Esophagus muscularis mucosa (tissue), 3 donors: ENCODE measurements around the gene TMEM51.

Experiments
- CTCF ChIP-seq, 3 experiments: fragments of 200-600 bp in 2 of 3; fragments of 450-650 bp in 1 of 3; sonication (generic) in 2 of 3; IDR thresholded peaks; one replicate each; pipeline ENCODE4 v1.5.1; 2017 to 2019; ENCODE audit warnings: antibody characterized with exemption in 3 of 3, mild to moderate bottlenecking in 2 of 3, moderate library complexity in 1 of 3
- POLR2A ChIP-seq: fragments of 450-650 bp; IDR thresholded peaks from one replicate; pipeline ENCODE4 v1.6.1; 2017; ENCODE audit warnings: antibody characterized with exemption, moderate library complexity, mild to moderate bottlenecking, low read depth
- POLR2AphosphoS5 ChIP-seq, 2 donors: sonication (generic); formaldehyde crosslinking; IDR thresholded peaks; one replicate each; pipeline ENCODE4 v1.6.1; 2017; ENCODE audit warnings: antibody characterized with exemption in 2 of 2

GRCh38 chr1:15257309-15257708, 103.8 kb downstream of the TMEM51 start:
- TF ChIP-seq CTCF (IDR thresholded peaks at IDR 0.05) (no peak), POLR2A (no peak), POLR2AphosphoS5 (IDR thresholded peaks at IDR 0.05) (no peak)
